Bronchial epithelial cell (primary cell): ENCODE data around the gene ITGA1. TPM values are rescaled to one million over a fixed set of nuclear protein-coding genes. Genes with fewer than 3 reads are reported as not detected.

ENCODE experiments used
- DNase-seq: peaks from one replicate; pipeline ENCODE4 v3.0.0-alpha.2; 2010; ENCODE audit warnings: low read depth
- FAIRE-seq: peaks from 2 replicates; lab custom pipeline; 2011; peaks lifted over from hg19 to GRCh38; lab: Jason Lieb, UNC
- H3K27me3 ChIP-seq: 2 replicates; pipeline ENCODE4 v1.5.1; 2011; ENCODE audit warnings: low read length; ENCODE audit not compliant: control insufficient read depth, insufficient read depth
- H3K36me3 ChIP-seq: 2 replicates; pipeline ENCODE4 v1.5.1; 2011; ENCODE audit warnings: low read length; ENCODE audit not compliant: control insufficient read depth, insufficient read depth
- H3K4me3 ChIP-seq: 2 replicates; pipeline ENCODE4 v1.5.1; 2011; ENCODE audit warnings: mild to moderate bottlenecking, low read depth, low read length, control low read depth
- CTCF ChIP-seq: IDR thresholded peaks from 2 replicates; pipeline ENCODE4 v1.5.1; 2011; ENCODE audit warnings: mild to moderate bottlenecking, moderate library complexity, low read length, control low read depth, inconsistent platforms; ENCODE audit not compliant: insufficient read depth, severe bottlenecking
- total RNA-seq: library from RNA; depleted of rRNA; stranded (reverse); fragments of >200 nt; gene quantifications from 2 replicates; pipeline ENCODE4 v1.2.1, GENCODE V29; 2014

Gene ITGA1
- total RNA-seq, 1 donor from 2014 or later: 3.7 TPM

GRCh38 chr5:52987711-52988331 is 200.1 kb downstream of the ITGA1 start:
- DNase-seq (peak; percentile 99), FAIRE-seq (no peak)
- no peaks in the 10 kb centered on the region for H3K27me3 ChIP-seq
- no peaks in the 10 kb centered on the region for H3K36me3 ChIP-seq
- no peak overlapping the region for H3K4me3 ChIP-seq
- no peak for TF ChIP-seq CTCF

GRCh38 chr5:52988335-52989024 is 200.8 kb downstream of the ITGA1 start:
- Histone ChIP-seq H3K27me3 (no peaks in the 10 kb centered on the region), H3K36me3 (peaks cover 2% of the 10 kb centered on the region), H3K4me3 (peak overlapping the region; percentile 88)
- no peak for FAIRE-seq
- no peak for TF ChIP-seq CTCF
- peak; percentile 49 for DNase-seq

- FAIRE-seq (no peak), DNase-seq (peak; percentile 64)
- H3K36me3 ChIP-seq: peaks cover 2% of the 10 kb centered on the region
- TF ChIP-seq CTCF: no peak
- no peaks in the 10 kb centered on the region for H3K27me3 ChIP-seq
- H3K4me3 ChIP-seq: peak within 1 kb of the TSS; percentile 88
Observed at GRCh38 chr5:52989025-52989780, 201.5 kb downstream of the ITGA1 start, which contains the start of gene ITGA2. Gene ITGA2, plus strand, starts transcription at chr5:52989352. Its CDS starts 117 bp downstream, at chr5:52989469.

DNA sequence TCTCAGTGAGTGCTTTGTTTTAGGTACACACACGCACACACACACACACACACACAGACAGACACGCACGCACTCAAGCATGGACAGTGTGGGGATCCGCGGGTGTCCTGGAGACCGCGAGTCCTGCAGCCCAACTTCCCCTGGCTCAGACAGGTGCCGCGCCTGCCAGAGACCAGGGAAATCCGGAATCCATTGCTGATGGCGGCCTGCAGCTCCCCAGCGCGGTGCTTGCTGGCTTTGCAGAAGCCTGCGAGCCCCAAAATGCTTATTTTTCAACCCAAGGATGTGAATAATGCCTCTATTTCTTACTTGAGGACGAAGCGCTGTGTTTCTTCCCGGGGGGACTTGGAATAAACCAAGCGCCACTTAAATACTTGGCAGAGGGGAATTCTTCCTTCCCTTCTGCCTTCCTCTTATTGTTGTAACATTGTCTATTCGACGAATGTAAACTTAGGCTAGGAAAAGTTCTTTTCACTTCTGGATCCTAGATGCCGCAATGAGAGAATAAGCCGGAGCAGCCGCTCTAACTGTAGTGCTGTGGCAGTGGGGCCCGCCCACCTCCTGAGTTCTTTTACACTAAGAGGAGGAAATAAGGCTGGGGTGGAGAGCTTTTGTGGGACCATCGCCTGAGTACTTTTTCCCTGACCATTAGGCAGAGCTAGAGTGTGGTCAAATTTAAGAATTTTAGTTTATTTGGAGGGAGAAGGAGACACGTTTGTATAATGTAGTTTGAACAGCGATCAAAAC is 202.2 kb downstream of the ITGA1 start:
- no peak for FAIRE-seq
- peak; percentile 31 for TF ChIP-seq CTCF

DNA sequence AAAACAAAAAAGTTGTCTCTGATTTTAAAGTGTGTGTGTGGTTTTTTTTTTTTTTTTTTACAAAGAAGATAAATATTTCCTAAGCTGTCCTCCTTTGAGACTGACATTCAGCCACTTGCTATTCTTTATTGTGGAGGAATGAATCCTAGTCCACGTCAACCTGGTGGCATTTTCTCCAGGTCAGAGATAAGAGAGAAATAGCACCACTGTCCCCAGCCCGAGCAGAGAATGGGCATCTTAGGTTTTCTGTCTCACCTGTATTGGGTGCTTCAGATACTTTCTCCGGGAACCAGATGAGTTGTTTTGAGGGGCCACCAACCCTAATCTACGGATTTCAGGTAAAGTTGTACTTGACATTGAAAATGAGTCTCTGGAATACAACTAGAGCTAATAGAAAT is 202.8 kb downstream of the ITGA1 start:
- TF ChIP-seq CTCF: no peak
- DNase-seq (no peak), FAIRE-seq (no peak)
- H3K27me3 ChIP-seq: no peaks in the 10 kb centered on the region
- peaks cover 2% of the 10 kb centered on the region for H3K36me3 ChIP-seq
- H3K4me3 ChIP-seq: peak overlapping the region; percentile 88

More for the DNA sequence above, 202.2 kb downstream of the ITGA1 start:
- H3K4me3 ChIP-seq: peak overlapping the region; percentile 88
- DNase-seq: no peak
- peaks cover 2% of the 10 kb centered on the region for H3K36me3 ChIP-seq
- no peaks in the 10 kb centered on the region for H3K27me3 ChIP-seq
